HPDE6-E6E7 (cell line): ENCODE measurements around the gene CELF3.
"Not testable (repeated sequence)": the region's sequence is repeated elsewhere in the genome, so short reads cannot be mapped to it uniquely, and the experiment has no call there.

Experiments
- DNase-seq: peaks from one replicate; pipeline ENCODE4 v3.0.0; 2011; ENCODE audit warnings: missing footprints; ENCODE audit errors: extremely low spot score

CELF3 gene

GRCh38 chr1:151703813-151704212 is 12.8 kb downstream of the CELF3 start:
- DNase-seq = no peak

GRCh38 chr1:151702936-151703335 is 13.7 kb downstream of the CELF3 start:
- DNase-seq = no peak

GRCh38 chr1:151701515-151701914 is 15.1 kb downstream of the CELF3 start:
- DNase-seq = no peak

GRCh38 chr1:151693057-151693651 is 23.4 kb downstream of the CELF3 start:
- DNase-seq = no peak

GRCh38 chr1:151692226-151692625 is 24.4 kb downstream of the CELF3 start:
- no peak for DNase-seq

- DNase-seq = no peak
These were observed 27.1 kb downstream of the CELF3 start for GRCh38 chr1:151689494-151689893.

GRCh38 chr1:151686561-151686960 is 30.0 kb downstream of the CELF3 start:
- DNase-seq = no peak

GRCh38 chr1:151684128-151684527 is 32.5 kb downstream of the CELF3 start:
- no peak for DNase-seq

GRCh38 chr1:151682901-151683300 is 33.7 kb downstream of the CELF3 start:
- DNase-seq = not testable (repeated sequence)

- no peak for DNase-seq
These were observed 34.7 kb downstream of the CELF3 start for GRCh38 chr1:151681923-151682322.

- DNase-seq = peak; percentile 81
These were observed 35.8 kb downstream of the CELF3 start for GRCh38 chr1:151680826-151681225.

GRCh38 chr1:151680391-151680790 is 36.2 kb downstream of the CELF3 start:
- peak; percentile 43 for DNase-seq

- no peak for DNase-seq
These were observed 43.2 kb downstream of the CELF3 start for GRCh38 chr1:151673407-151673806.

GRCh38 chr1:151670036-151670675 is 46.4 kb downstream of the CELF3 start:
- not testable (repeated sequence) for DNase-seq

GRCh38 chr1:151668090-151668489 is 48.5 kb downstream of the CELF3 start:
- DNase-seq = no peak

- no peak for DNase-seq
These were observed 54.9 kb downstream of the CELF3 start for GRCh38 chr1:151661751-151662150.

- no peak for DNase-seq
These were observed 61.2 kb downstream of the CELF3 start for GRCh38 chr1:151655371-151655770.

GRCh38 chr1:151653397-151653796 is 63.2 kb downstream of the CELF3 start:
- DNase-seq = no peak
